K562 (cell line): ENCODE measurements around the gene C2orf76. TPM values are rescaled to one million over a fixed set of nuclear protein-coding genes. Genes with fewer than 3 reads are reported as not detected.

Experiments used
- CCNT2 ChIP-seq: IDR thresholded peaks from 2 replicates; pipeline ENCODE4 v1.6.1; 2011; ENCODE audit warnings: borderline replicate concordance, low read depth, mild to moderate bottlenecking, moderate library complexity, mixed read lengths, low read length; ENCODE audit not compliant: insufficient read length; ENCODE audit errors: extremely low read depth
- CHD2 ChIP-seq: IDR thresholded peaks from 2 replicates; pipeline ENCODE4 v1.6.1; 2011; ENCODE audit warnings: low read depth, low read length
- ESRRB ChIP-seq: fragments of 250-450 bp; sonication (Bioruptor Pico); IDR thresholded peaks from 2 replicates; pipeline ENCODE4 v1.5.0; 2020; ENCODE audit warnings: mild to moderate bottlenecking, moderate library complexity, borderline replicate concordance
- EZH2 ChIP-seq: IDR thresholded peaks from 2 replicates; pipeline ENCODE4 v1.6.1; 2012; ENCODE audit warnings: low read depth, mild to moderate bottlenecking, inconsistent platforms, low read length, borderline replicate concordance
- HDAC1 ChIP-seq, 2 experiments: fragments of 450-650 bp; IDR thresholded peaks; 2 replicates each; pipeline ENCODE4 v1.6.1; 2016 to 2017; ENCODE audit warnings: inconsistent platforms in 1 of 2, mild to moderate bottlenecking in 1 of 2, moderate library complexity in 1 of 2
- HMBOX1 ChIP-seq: sonication (generic); IDR thresholded peaks from 2 replicates; pipeline ENCODE4 v1.6.1; 2016
- LARP7 ChIP-seq: fragments of 450-650 bp; IDR thresholded peaks from 2 replicates; pipeline ENCODE4 v1.6.1; 2016
- NELFE ChIP-seq: IDR thresholded peaks from 2 replicates; pipeline ENCODE4 v1.6.1; 2011; ENCODE audit warnings: mild to moderate bottlenecking; ENCODE audit not compliant: insufficient read depth, insufficient read length
- NRF1 ChIP-seq, 2 experiments: fragments of 450-650 bp; IDR thresholded peaks in 1 of 2; conservative IDR thresholded peaks in 1 of 2; 2 replicates each; pipeline ENCODE4 v1.6.1; 2014; ENCODE audit warnings: mild to moderate bottlenecking in 2 of 2
- OTX1 ChIP-seq: fragments of 450-650 bp; formaldehyde crosslinking; IDR thresholded peaks from 2 replicates; pipeline ENCODE4 v1.4.0; 2022; ENCODE audit warnings: mild to moderate bottlenecking
- PHF20 ChIP-seq: fragments of 450-650 bp; IDR thresholded peaks from 2 replicates; pipeline ENCODE4 v1.6.1; 2018; ENCODE audit not compliant: partially characterized antibody
- PHTF2 ChIP-seq: fragments of 250-450 bp; sonication (Bioruptor Pico); IDR thresholded peaks from 2 replicates; pipeline ENCODE4 v1.5.0; 2021; ENCODE audit warnings: mild to moderate bottlenecking
- POLR2AphosphoS2 ChIP-seq: IDR thresholded peaks from 2 replicates; pipeline ENCODE4 v1.6.1; 2012; ENCODE audit warnings: low read length, improper control_type of control experiment
- RBM25 ChIP-seq: fragments of 200-400 bp; formaldehyde crosslinking; IDR thresholded peaks from 2 replicates; pipeline ENCODE4 v1.6.1; 2018; ENCODE audit warnings: low read length, low read depth, moderate library complexity; ENCODE audit not compliant: severe bottlenecking
- SMARCA5 ChIP-seq: fragments of 450-650 bp; IDR thresholded peaks from 2 replicates; pipeline ENCODE4 v1.6.1; 2016
- SUPT5H ChIP-seq: fragments of 450-650 bp; IDR thresholded peaks from 2 replicates; pipeline ENCODE4 v1.6.1; 2016
- TARDBP ChIP-seq: fragments of 450-650 bp; IDR thresholded peaks from 2 replicates; pipeline ENCODE4 v1.6.1; 2016
- TCF7L2 ChIP-seq: fragments of 150-350 bp; IDR thresholded peaks from 2 replicates; pipeline ENCODE4 v1.6.1; 2016; ENCODE audit warnings: low read depth, mild to moderate bottlenecking, low read length, moderate library complexity
- YY1 ChIP-seq, 3 experiments: IDR thresholded peaks; 2 replicates each; pipeline ENCODE4 v1.6.1; 2011; ENCODE audit warnings: low read length in 2 of 3, mild to moderate bottlenecking in 2 of 3, moderate library complexity in 2 of 3, borderline replicate concordance in 1 of 3, control low read depth in 1 of 3, low read depth in 1 of 3; ENCODE audit not compliant: insufficient read depth in 3 of 3, insufficient replicate concordance in 2 of 3, control insufficient read depth in 1 of 3, insufficient read length in 1 of 3; ENCODE audit errors: extremely low read depth in 1 of 3
- ZBTB12 ChIP-seq: fragments of 250-450 bp; sonication (Bioruptor Pico); IDR thresholded peaks from 2 replicates; pipeline ENCODE4 v1.4.0; 2020
- ZBTB34 ChIP-seq: fragments of 250-450 bp; sonication (Bioruptor Pico); IDR thresholded peaks from 2 replicates; pipeline ENCODE4 v1.8.0; 2021; ENCODE audit warnings: mild to moderate bottlenecking, moderate library complexity
- ZNF280A ChIP-seq: fragments of 450-650 bp; IDR thresholded peaks from 2 replicates; pipeline ENCODE4 v1.6.1; 2018; ENCODE audit warnings: mild to moderate bottlenecking, low read depth; ENCODE audit not compliant: partially characterized antibody
- ZNF707 ChIP-seq: fragments of 250-450 bp; sonication (Bioruptor Pico); conservative IDR thresholded peaks from 2 replicates; pipeline ENCODE4 v1.8.0; 2022; ENCODE audit warnings: inconsistent platforms, mild to moderate bottlenecking, moderate library complexity
- ZNF76 ChIP-seq: fragments of 250-450 bp; sonication (Bioruptor Pico); IDR thresholded peaks from 2 replicates; pipeline ENCODE4 v1.4.0; 2020; ENCODE audit warnings: mild to moderate bottlenecking, moderate library complexity, borderline replicate concordance
- ZNF785 ChIP-seq: fragments of 250-450 bp; sonication (Bioruptor Pico); IDR thresholded peaks from 2 replicates; pipeline ENCODE4 v1.4.0; 2020; ENCODE audit warnings: mild to moderate bottlenecking
- polyA plus RNA-seq, 8 experiments: library from polyadenylated mRNA; depleted of rRNA in 4 of 8; stranded (reverse) in 5 of 8; unstranded in 3 of 8; fragments of >200 nt; fragmentation: Nextera tagmentation in 2 of 8; fragmentation: Illumina TruSeq in 1 of 8; extraction: Ambion mirVana in 2 of 8; extraction: Trizol in 1 of 8; gene quantifications; 2 replicates each; pipeline versions ENCODE4 v1.2.1 to v1.2.3, GENCODE V29; 2011 to 2014; ENCODE audit warnings: inconsistent platforms in 1 of 8, missing spikeins in 1 of 8
- total RNA-seq, 7 experiments: library from RNA; depleted of rRNA in 6 of 7; stranded (reverse); fragments of >200 nt in 6 of 7; fragmentation: Illumina TruSeq in 2 of 7; extraction: Trizol in 2 of 7; gene quantifications; 2 replicates each; pipeline versions ENCODE4 v1.2.1 to v1.2.3, GENCODE V29; 2011 to 2021; ENCODE audit warnings: low replicate concordance in 1 of 7

The C2orf76 gene
- total and polyA plus RNA-seq, 9 of the 15 experiments (the other 6 are each of a cell fraction or from before 2014, with no cell fraction given), result 4.8 to 26.2 (median 14.5) TPM

- TF ChIP-seq OTX1 (0 out of 2 replicates have a peak, but pooled peaks have one; percentile 47), SUPT5H (no peak), ZBTB34 (0 out of 2 replicates have a peak, but pooled peaks have one; percentile 36), ZNF76 (peak; percentile 96), ZNF280A (no peak), HDAC1 (IDR thresholded peaks at IDR 0.05) (no peak), SMARCA5 (no peak), NRF1 (conservative IDR thresholded peaks at IDR 0.05 in 1 of 2, IDR thresholded peaks at IDR 0.05 in 1 of 2) (no peak), POLR2AphosphoS2 (no peak), TCF7L2 (no peak), TARDBP (no peak), NELFE (no peak), ZNF785 (CRISPR knock-in tag) (0 out of 2 replicates have a peak, but pooled peaks have one; percentile 53), PHF20 (no peak), ZNF707 (CRISPR knock-in tag) (no peak; the same call in 1 of the 2 replicates), HMBOX1 (peak; percentile 80), RBM25 (no peak), ESRRB (CRISPR knock-in tag) (no peak), EZH2 (no peak), YY1 (IDR thresholded peaks at IDR 0.05; ENCODE audit: borderline replicate concordance in 1 of 3, control insufficient read depth in 1 of 3, extremely low read depth in 1 of 3, insufficient read depth in 3 of 3, insufficient read length in 1 of 3, insufficient replicate concordance in 2 of 3, low read depth in 1 of 3, low read length in 2 of 3) (no peak), CHD2 (no peak), PHTF2 (CRISPR knock-in tag) (no peak), LARP7 (no peak), CCNT2 (no peak), ZBTB12 (CRISPR knock-in tag) (peak; percentile 79)
Observed at GRCh38 chr2:119338826-119339561, 27.6 kb downstream of the C2orf76 start (continued).
